Activated B cell treated with CpG ODN at 0.5 μM for 24 hours (primary cell): ENCODE measurements around the gene ERBB3. TPM values are rescaled to one million over a fixed set of nuclear protein-coding genes. Genes with fewer than 3 reads are reported as not detected.
"Not testable (repeated sequence)": the region's sequence is repeated elsewhere in the genome, so short reads cannot be mapped to it uniquely, and the experiment has no call there.

Experiments used
- ATAC-seq: fragments of 200-7000 bp; cut with Tn5 transposase; one replicate; pipeline ENCODE4 v1.10.0; 2021; ENCODE audit warnings: low read depth, mild to moderate bottlenecking, moderate library complexity
- CTCF ChIA-PET: fragments of 350-600 bp; sonication (Branson Sonifier 250); formaldehyde crosslinking; loops from one replicate; lab custom pipeline; 2021; ENCODE audit warnings: antibody characterized with exemption; lab: Charles Lee
- POLR2A ChIA-PET: fragments of 350-600 bp; sonication (Branson Sonifier 250); formaldehyde crosslinking; loops from one replicate; lab custom pipeline; 2021; ENCODE audit warnings: antibody characterized with exemption; lab: Charles Lee
- DNase-seq: peaks from one replicate; pipeline ENCODE4 v3.0.0; 2022
- H3K27ac Mint-ChIP-seq: one replicate; pipeline ENCODE4 v1.8.0; 2020; ENCODE audit warnings: mixed read lengths
- H3K27me3 Mint-ChIP-seq: one replicate; pipeline ENCODE4 v1.8.0; 2021; ENCODE audit warnings: mixed read lengths
- H3K36me3 Mint-ChIP-seq: one replicate; pipeline ENCODE4 v1.8.0; 2021; ENCODE audit warnings: low read depth, mixed read lengths
- H3K4me1 Mint-ChIP-seq: one replicate; pipeline ENCODE4 v1.8.0; 2021; ENCODE audit warnings: mixed read lengths
- H3K4me3 Mint-ChIP-seq: one replicate; pipeline ENCODE4 v1.8.0; 2020; ENCODE audit warnings: mild to moderate bottlenecking, mixed read lengths
- H3K9me3 Mint-ChIP-seq: one replicate; pipeline ENCODE4 v1.8.0; 2020; ENCODE audit warnings: mixed read lengths
- CTCF ChIP-seq: fragments of 200-600 bp; IDR thresholded peaks from one replicate; pipeline ENCODE4 v1.8.0; 2022; ENCODE audit warnings: antibody characterized with exemption, mild to moderate bottlenecking
- intact Hi-C: fragments of 100-400 bp; cut with micrococcal nuclease; formaldehyde crosslinking; loops from one replicate; pipeline ENCODE4 v1.15.1; 2024
- total RNA-seq: library from RNA; stranded (reverse); gene quantifications from 2 replicates; pipeline ENCODE4 v1.2.3, GENCODE V29; 2022

Gene ERBB3
- total RNA-seq, 1 donor from 2014 or later = not detected

- CTCF ChIA-PET = interaction anchor here (0.7 to 3.1 kb wide), 6 partner anchors 10 to 378 kb away, joined by 3 to 18 read pairs (median 3); partner anchors contain the start of genes ESYT1 and SMARCC2
- TF ChIP-seq CTCF = no peak
- Mint-ChIP-seq H3K4me1 (peaks cover 37% of the 10 kb centered on the region), H3K4me3 (peak within 1 kb of the TSS; percentile 100), H3K9me3 (no peaks in the 10 kb centered on the region), H3K36me3 (peaks cover 66% of the 10 kb centered on the region), H3K27ac (peak within 1 kb of the TSS; percentile 99), H3K27me3 (no peaks in the 10 kb centered on the region)
- DNase-seq = peak; percentile 92
- ATAC-seq = peak; percentile 56
- POLR2A ChIA-PET = interaction anchor here (0.6 to 5.0 kb wide), 29 partner anchors 9 to 661 kb away, joined by 3 to 116 read pairs (median 5); partner anchors contain the start of genes BAZ2A, CNPY2, DNAJC14 and ESYT1
- intact Hi-C loops = loop anchor here (1.0 to 5.0 kb wide), 8 partner anchors 12 to 1406 kb away; partner anchors contain the start of genes DDIT3, MBD6, NAB2 and NACA
Measured at GRCh38 chr12:56116267-56117081, 36.5 kb downstream of the ERBB3 start, which contains the start of gene RPL41. TSS of gene RPL41 (plus strand) at chr12:56116633.

- intact Hi-C loops = loop anchor here (5.0 kb wide), 5 partner anchors 300 to 1405 kb away; partner anchors contain the start of genes DDIT3, MBD6, NAB2 and NACA
- POLR2A ChIA-PET = interaction anchor here (0.6 to 5.0 kb wide), 30 partner anchors 10 to 572 kb away, joined by 3 to 116 read pairs (median 6); partner anchors contain the start of genes BAZ2A, CNPY2, DNAJC14 and ESYT1
- H3K4me1 Mint-ChIP-seq = peaks cover 37% of the 10 kb centered on the region
- H3K4me3 Mint-ChIP-seq = peak overlapping the region; percentile 100
- not testable (repeated sequence) for H3K9me3 Mint-ChIP-seq, ATAC-seq, H3K27me3 Mint-ChIP-seq, DNase-seq
- peaks cover 66% of the 10 kb centered on the region for H3K36me3 Mint-ChIP-seq
- peak overlapping the region; percentile 99 for H3K27ac Mint-ChIP-seq
- CTCF ChIA-PET = interaction anchor here (0.7 to 4.7 kb wide), 7 partner anchors 9 to 379 kb away, joined by 3 to 80 read pairs (median 3); partner anchors contain the start of genes ESYT1 and SMARCC2
Measured at GRCh38 chr12:56117082-56117706, 37.2 kb downstream of the ERBB3 start.

GRCh38 chr12:56117778-56118687 is 38.1 kb downstream of the ERBB3 start, which contains the start of gene ZC3H10:
TSS of gene ZC3H10 (plus strand) at chr12:56118266. CDS start at chr12:56120563, 2,297 bp downstream.
- peaks cover 64% of the 10 kb centered on the region for H3K36me3 Mint-ChIP-seq
- CTCF ChIA-PET = interaction anchor here (0.6 to 4.7 kb wide), 17 partner anchors 8 to 476 kb away, joined by 3 to 80 read pairs (median 6); partner anchors contain the start of genes ANKRD52, ESYT1, PA2G4 and RNF41
- POLR2A ChIA-PET = interaction anchor here (0.6 to 5.0 kb wide), 39 partner anchors 9 to 639 kb away, joined by 3 to 116 read pairs (median 6); partner anchors contain the start of genes ANKRD52, BAZ2A, BLOC1S1 and CNPY2
- H3K4me3 Mint-ChIP-seq = peak within 1 kb of the TSS; percentile 100
- peak; percentile 76 for ATAC-seq
- H3K27me3 Mint-ChIP-seq = no peaks in the 10 kb centered on the region
- no peak for TF ChIP-seq CTCF
- H3K9me3 Mint-ChIP-seq = no peaks in the 10 kb centered on the region
- intact Hi-C loops = loop anchor here (1.0 to 5.0 kb wide), 22 partner anchors 8 to 1404 kb away; partner anchors contain the start of genes COQ10A, CS, DDIT3 and MBD6
- H3K4me1 Mint-ChIP-seq = peaks cover 37% of the 10 kb centered on the region
- peak; percentile 89 for DNase-seq
- peak within 1 kb of the TSS; percentile 99 for H3K27ac Mint-ChIP-seq

DNA sequence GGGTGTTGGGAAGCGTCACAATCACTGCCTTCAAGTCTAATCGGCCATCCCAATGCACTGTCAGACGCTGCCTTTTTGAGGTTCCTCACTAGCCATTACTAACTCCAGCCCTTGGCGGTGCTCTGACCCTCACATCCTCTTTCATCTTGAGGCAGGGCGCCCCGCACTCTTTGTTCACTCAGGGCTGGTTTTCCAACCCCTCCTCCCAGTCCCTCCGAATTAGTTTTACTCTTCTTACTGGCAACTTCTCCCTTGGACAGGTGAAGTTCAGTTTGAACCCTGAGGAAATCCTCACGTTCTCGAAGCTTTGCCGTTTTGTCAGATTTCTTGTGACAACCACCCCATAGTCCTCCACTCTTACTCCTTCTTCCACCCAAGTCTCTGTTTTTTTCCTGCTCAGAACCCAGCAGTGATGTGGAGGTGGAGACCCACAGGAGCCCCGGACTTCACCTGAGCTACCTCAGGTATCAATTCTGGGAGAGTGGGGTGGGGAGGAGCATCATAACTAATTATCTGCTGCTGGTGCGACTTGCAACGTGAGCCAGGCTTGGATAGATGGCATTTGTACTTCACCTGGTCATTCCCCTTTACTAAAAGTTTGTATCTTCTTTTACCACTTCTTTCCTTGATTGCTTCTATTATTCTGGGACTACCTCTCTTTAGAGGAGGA is 38.9 kb downstream of the ERBB3 start:
- no peak for DNase-seq
- CTCF ChIA-PET = interaction anchor here (0.6 to 4.7 kb wide), 15 partner anchors 8 to 380 kb away, joined by 3 to 80 read pairs (median 6); partner anchors contain the start of genes ANKRD52, ESYT1, PA2G4 and RNF41
- no peaks in the 10 kb centered on the region for H3K9me3 Mint-ChIP-seq
- H3K4me1 Mint-ChIP-seq = peaks cover 38% of the 10 kb centered on the region
- peak overlapping the region; percentile 100 for H3K4me3 Mint-ChIP-seq
- intact Hi-C loops = loop anchor here (1.0 to 5.0 kb wide), 25 partner anchors 7 to 1403 kb away; partner anchors contain the start of genes ANKRD52, COQ10A, CS and DDIT3
- POLR2A ChIA-PET = interaction anchor here (0.6 to 5.0 kb wide), 37 partner anchors 9 to 638 kb away, joined by 3 to 116 read pairs (median 6); partner anchors contain the start of genes ANKRD52, BLOC1S1, CNPY2 and COQ10A
- TF ChIP-seq CTCF = no peak
- no peaks in the 10 kb centered on the region for H3K27me3 Mint-ChIP-seq
- no peak for ATAC-seq
- H3K27ac Mint-ChIP-seq = peak overlapping the region; percentile 99
- peaks cover 58% of the 10 kb centered on the region for H3K36me3 Mint-ChIP-seq
